Measurements from ENCODE around the gene SQSTM1.

SQSTM1 gene

GRCh38 chr5:179795049-179795862 is 25.4 kb upstream of the SQSTM1 start:
- no peak for DNase-seq (ENCODE audit: low read depth)

DNA sequence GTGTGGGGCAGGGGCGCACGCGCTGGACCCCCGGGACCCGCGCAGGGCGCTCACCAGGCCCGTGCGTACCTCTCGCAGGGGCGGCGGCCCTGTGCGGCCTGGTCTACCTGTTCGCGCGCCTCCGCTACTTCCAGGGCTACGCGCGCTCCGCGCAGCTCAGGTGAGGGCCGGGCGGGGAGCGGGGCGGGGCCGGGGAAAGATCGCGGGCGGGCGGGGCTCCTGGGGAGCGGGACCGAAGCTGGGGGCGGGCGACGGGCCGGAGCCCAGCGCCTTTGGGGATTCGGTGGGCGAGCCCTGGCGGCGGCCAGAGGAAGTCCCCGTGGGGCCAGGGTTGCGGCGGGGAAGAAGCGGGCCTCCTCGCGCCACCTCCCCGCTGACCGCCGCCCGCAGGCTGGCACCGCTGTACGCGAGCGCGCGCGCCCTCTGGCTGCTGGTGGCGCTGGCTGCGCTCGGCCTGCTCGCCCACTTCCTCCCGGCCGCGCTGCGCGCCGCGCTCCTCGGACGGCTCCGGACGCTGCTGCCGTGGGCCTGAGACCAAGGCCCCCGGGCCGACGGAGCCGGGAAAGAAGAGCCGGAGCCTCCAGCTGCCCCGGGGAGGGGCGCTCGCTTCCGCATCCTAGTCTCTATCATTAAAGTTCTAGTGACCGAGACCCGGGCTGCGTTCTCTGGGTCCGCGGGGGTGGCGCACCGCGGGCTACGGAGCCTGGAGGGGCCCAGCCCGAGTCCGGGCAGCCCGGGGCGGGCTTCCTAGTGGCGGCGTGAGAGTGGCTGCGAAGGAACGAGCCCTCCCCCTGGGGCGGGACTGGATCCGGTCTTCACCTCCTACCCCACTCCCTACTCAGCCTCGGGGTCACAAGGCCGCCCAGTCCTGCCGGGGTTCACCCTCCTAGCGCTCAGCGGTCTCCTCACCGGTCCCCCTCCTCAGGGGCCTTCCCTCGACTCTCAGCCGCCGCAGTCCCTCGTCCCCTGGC is 24.6 kb upstream of the SQSTM1 start:
- no peak for DNase-seq (ENCODE audit: low read depth)

- DNase-seq (ENCODE audit: low read depth): no peak
Observed at GRCh38 chr5:179796877-179797608, 23.7 kb upstream of the SQSTM1 start.

GRCh38 chr5:179797741-179798140 is 23.0 kb upstream of the SQSTM1 start:
- DNase-seq (ENCODE audit: low read depth): no peak

DNA sequence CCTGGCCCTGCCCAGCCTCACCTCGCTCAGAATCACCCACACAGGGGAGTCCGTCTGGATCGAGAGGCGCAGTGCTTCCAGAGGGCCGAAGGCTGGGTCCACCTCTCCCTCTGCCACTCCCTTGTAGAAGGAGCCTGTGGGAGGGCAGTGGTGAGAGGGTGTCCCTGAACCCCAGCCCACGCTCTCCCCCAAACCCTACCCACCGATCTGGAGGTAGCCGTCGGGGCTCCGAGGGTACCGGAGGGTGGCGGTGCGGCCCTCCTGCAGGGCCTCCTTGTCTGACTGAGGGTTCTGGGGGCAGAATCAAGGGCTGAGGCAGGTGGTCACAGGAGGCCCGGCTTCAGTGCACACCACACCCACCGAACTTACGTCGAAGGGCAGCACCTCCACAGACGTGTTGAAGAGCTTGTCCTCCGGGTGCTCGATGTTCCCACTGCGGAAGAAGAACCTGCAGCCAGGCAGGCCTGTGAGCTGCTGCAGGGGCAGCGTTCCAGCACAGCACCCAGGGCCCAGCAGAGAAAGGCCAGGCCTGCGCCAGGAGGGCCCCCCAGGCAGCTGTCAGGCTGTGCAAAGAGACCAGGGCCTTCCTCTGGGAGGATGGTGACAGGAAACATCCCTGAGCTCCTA is 22.4 kb upstream of the SQSTM1 start:
- no peak for DNase-seq (ENCODE audit: low read depth)

- DNase-seq (ENCODE audit: low read depth): no peak
Observed at GRCh38 chr5:179798771-179799643, 21.7 kb upstream of the SQSTM1 start.

- DNase-seq (ENCODE audit: low read depth): no peak
Observed at GRCh38 chr5:179799644-179799973, 21.1 kb upstream of the SQSTM1 start.

DNA sequence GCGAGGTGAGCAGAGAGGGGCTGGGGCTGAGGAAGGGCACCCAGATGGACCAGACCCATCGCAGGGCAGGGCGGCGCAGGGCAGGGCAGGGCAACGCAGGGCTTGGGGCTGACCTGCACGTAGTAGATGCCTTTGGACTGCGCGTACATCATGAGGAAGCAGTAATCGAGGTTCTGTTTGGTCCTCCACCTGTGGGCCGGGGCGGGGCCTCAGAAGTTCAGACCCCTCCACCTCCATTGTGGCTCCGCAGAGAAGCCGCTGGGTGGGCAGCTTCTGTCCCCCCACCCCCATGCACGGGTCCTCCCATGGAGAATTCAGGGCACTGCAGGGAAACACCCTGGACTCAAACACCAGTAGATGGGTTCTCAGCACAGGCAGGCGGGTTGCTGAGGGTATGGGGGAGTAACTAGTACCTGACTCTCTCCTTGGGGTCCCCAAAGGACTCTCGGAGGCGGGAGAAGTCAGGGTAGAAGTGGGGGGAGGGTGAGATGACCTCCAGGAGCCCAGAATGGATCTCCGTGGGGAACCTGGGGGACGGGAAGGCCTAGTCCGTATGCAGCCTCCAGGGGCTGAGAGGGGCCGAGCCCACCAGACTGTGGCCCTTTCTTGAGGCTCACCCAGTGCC is 20.5 kb upstream of the SQSTM1 start:
- DNase-seq (ENCODE audit: low read depth): no peak

DNA sequence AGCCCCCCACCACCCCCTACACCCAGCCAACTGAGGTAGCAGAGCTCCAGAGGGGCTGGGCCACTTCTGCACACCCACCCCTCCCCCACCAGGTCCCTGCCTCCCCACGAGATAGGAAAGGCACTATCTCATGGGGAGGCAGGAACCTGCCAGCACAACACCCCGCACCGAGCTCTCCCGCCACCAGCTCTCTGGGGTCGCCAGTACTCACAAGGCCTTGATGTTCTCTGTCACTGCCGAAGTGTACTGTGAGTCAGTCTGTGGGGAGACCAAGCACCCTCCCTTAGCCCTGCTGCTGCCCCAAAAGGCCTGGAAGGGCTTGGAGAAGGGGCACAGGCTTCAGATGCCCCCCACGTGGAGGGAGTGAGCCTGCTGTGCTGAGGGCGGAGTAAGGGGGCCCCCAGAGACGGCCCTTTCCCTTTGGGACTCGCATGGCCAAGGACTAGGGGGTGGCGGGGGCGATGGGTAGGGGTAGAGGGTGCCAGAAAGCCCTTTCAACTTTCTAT is 20.0 kb upstream of the SQSTM1 start:
- DNase-seq (ENCODE audit: low read depth): no peak

- DNase-seq (ENCODE audit: low read depth): peak; percentile 58
Observed at GRCh38 chr5:179801304-179802206, 19.1 kb upstream of the SQSTM1 start.

DNA sequence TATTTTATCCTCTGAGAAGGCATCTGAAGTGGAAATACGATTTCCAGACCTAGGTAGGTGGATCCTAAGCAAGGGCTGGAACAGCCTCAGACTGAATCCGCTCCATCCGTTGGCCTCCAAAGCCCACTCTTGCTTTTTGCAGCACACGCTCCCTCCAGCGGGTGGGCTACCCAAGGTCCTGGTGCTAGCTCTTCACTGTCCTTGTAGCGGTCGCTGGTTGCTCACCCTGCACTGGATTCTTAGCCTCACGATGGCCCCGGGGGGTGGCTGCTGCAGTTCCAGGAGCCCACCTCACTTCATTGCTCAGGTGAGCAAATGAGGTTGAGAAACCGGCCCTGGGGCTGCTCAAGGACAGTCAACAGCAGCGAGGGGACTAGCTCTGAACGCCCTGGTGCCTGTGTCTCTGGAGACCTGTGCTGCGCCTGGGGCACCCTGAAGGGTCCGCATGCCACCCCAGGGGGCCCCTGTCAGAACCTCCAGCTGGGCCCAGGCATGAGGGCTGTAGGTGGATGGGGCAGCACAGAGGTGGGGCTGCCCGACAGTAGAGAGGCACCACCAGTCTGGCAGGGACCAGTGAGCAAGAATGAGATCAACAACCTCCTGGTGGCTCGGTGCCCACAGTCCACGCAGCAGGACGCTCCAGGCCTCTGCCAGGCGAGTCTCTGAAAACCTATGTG is 18.4 kb upstream of the SQSTM1 start:
- no peak for DNase-seq (ENCODE audit: low read depth)

DNA sequence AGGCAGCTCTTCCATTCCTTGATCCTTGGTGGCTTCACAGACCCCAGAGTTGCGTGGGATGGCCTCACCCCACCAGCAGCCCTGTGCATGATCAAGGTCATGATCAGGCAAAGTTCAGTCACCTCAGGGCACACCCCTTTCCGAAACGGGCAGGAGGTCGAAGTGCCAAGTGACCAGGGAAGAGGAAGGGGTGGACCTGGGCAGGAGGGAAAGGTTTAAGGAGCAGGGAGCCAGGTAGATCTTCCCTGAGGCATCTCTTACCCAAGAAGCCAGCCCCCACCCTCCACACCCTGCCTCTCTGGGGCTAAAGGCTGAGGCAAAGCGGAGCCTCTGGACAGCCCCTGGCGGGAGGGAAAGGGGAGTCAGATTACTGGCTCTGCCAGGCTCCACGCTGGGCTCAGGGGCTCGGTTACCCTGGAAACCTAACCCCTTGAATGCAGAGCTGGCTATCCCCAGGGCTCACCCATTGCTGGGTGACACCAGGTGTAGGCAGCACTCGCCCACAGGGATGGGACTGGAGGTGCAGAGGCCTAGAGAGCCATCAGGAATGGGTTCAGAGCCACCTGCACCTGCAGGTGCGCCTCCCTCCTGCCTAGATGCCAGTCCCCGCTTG is 17.6 kb upstream of the SQSTM1 start:
- no peak for DNase-seq (ENCODE audit: low read depth)

DNA sequence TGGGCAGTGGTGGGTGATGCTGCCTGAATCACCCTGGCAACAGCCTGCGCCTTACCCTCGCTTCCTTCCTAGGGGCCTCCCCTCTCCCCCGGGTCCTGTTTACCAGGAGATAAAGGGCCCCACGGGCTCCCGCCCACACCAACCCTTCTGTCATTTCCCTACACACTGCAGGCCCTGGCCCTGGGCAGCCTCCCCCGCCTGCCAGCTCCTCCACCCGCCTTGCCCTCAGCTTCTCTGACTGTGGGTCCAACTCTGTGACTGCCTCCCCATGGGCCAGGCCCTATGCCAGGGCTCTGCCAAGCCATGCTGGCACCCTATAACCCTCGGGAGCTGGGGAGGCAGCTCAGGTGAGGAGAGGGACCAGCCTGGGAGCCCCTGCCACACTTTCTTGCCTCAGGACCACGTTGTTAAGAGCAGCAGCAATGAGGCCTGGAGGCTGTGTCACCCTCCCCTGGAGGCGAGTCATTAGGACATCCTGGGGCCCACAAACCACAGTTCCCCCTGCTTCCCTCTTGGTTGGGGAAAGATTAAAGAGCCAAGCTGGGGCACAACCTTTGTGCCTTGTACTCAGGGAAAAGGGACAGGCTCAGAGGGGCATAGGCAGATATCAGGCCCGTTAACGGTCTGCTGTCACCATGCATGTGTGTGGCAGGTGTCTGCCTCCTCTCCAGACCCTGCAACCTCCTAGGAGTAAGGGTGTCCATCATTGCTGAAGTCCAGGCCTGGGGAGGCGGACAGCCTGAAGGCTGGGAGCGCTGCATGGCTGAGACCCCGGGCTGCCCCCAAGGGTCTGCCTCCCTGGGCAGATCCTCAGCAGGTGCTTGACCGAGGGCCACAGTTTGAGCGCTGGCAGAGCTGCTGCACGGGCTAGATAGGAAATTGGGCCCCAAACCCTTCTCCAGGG is 16.8 kb upstream of the SQSTM1 start:
- DNase-seq (ENCODE audit: low read depth): no peak

- DNase-seq (ENCODE audit: low read depth): no peak
Observed at GRCh38 chr5:179804555-179804947, 16.2 kb upstream of the SQSTM1 start.

DNA sequence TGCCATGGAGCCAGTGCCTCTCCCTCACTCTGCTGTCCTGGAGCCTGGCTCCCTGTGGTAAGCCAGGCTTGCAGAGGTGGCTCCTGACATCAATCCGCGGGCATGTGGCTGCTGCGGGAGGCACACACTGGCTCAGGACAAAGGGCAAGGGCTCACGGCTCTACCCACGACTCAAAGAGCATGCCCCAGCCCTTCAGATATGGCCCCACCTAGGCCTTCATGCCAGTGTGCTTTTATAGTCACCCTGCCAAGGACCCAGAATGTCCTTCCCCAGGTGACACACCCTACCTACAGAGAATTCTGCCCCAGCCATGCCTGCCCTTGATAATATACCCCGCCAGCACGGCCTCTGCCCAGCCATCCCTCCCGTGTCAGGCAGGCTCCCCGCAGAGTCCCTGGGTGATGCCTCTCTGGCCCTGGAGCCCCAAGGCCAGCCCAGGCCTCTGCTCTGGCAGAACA is 15.6 kb upstream of the SQSTM1 start:
- no peak for DNase-seq (ENCODE audit: low read depth)

- no peak for DNase-seq (ENCODE audit: low read depth)
Observed at GRCh38 chr5:179805529-179806249, 15.0 kb upstream of the SQSTM1 start.

Measured in stimulated activated CD8-positive, alpha-beta memory T cell treated with anti-CD3 and anti-CD28 coated beads, Interleukin-15, amount 100 ng/mL, for 24 hours (primary cell).